PC-3 (cell line): ENCODE results near the gene EVC. TPM values are rescaled to one million over a fixed set of nuclear protein-coding genes. Genes with fewer than 3 reads are reported as not detected.

Source experiments
- ATAC-seq: fragments of 200-7000 bp; cut with Tn5 transposase; 2 replicates; pipeline ENCODE4 v1.9.1; 2020; ENCODE audit warnings: mild to moderate bottlenecking, moderate library complexity
- BruUV-seq: library from RNA; stranded (reverse); fragments of 400-500 nt; replicated peaks from 2 replicates; lab custom pipeline; 2021; lab: Mats Ljungman, UMichigan
- CTCF ChIA-PET: fragments of 300-600 bp; sonication (Branson Sonifier 250); formaldehyde crosslinking; loops from one replicate; lab custom pipeline; 2022; ENCODE audit warnings: antibody characterized with exemption; lab: Charles Lee
- POLR2A ChIA-PET: fragments of 300-600 bp; sonication (Branson Sonifier 250); formaldehyde crosslinking; loops from one replicate; lab custom pipeline; 2022; ENCODE audit warnings: antibody characterized with exemption; ENCODE audit not compliant: unreplicated experiment; lab: Charles Lee
- DNase-seq: peaks from one replicate; pipeline ENCODE4 v3.0.0-alpha.2; 2015
- H2AFZ ChIP-seq: fragments of 300-600 bp; sonication (generic); 2 replicates; pipeline ENCODE4 v1.6.0; 2016; ENCODE audit warnings: antibody characterized with exemption, low read length
- H3F3A ChIP-seq: fragments of 300-600 bp; sonication (generic); one replicate; pipeline ENCODE4 v1.6.0; 2017; ENCODE audit warnings: antibody characterized with exemption, low read length, control low read depth, mild to moderate bottlenecking; ENCODE audit not compliant: unreplicated experiment
- H3K27ac ChIP-seq: fragments of 300-600 bp; sonication (generic); 2 replicates; pipeline ENCODE4 v1.5.1; 2016; ENCODE audit warnings: mild to moderate bottlenecking, low read length
- H3K27me3 ChIP-seq: fragments of 300-600 bp; sonication (generic); 2 replicates; pipeline ENCODE4 v1.6.1; 2016; ENCODE audit warnings: low read length, mixed read lengths
- H3K36me3 ChIP-seq: fragments of 300-600 bp; sonication (generic); 2 replicates; pipeline ENCODE4 v1.6.1; 2016; ENCODE audit warnings: low read depth, mixed run types, low read length, mixed read lengths
- H3K4me1 ChIP-seq: fragments of 300-600 bp; sonication (generic); 2 replicates; pipeline ENCODE4 v1.5.1; 2016; ENCODE audit warnings: low read length; ENCODE audit not compliant: insufficient read depth
- H3K4me2 ChIP-seq: fragments of 300-600 bp; sonication (generic); 2 replicates; pipeline ENCODE4 v1.6.0; 2016; ENCODE audit warnings: low read length
- H3K4me3 ChIP-seq: fragments of 300-600 bp; sonication (generic); 2 replicates; pipeline ENCODE4 v1.5.1; 2016; ENCODE audit warnings: mild to moderate bottlenecking, low read length, mixed read lengths
- H3K79me2 ChIP-seq: fragments of 300-600 bp; sonication (generic); 2 replicates; pipeline ENCODE4 v1.6.1; 2017; ENCODE audit warnings: low read length, mixed read lengths
- H3K9ac ChIP-seq: fragments of 300-600 bp; sonication (generic); 2 replicates; pipeline ENCODE4 v1.6.0; 2016; ENCODE audit warnings: mild to moderate bottlenecking, low read length
- H3K9me2 ChIP-seq: fragments of 300-600 bp; sonication (generic); replicated peaks from 2 replicates; pipeline ENCODE4 v1.6.1; 2016; ENCODE audit warnings: mixed run types, low read length, mixed read lengths
- H3K9me3 ChIP-seq: fragments of 300-600 bp; sonication (generic); 2 replicates; pipeline ENCODE4 v1.6.1; 2016; ENCODE audit warnings: low read length, mixed read lengths
- H4K20me1 ChIP-seq: fragments of 300-600 bp; sonication (generic); 2 replicates; pipeline ENCODE4 v1.6.1; 2016; ENCODE audit warnings: low read length, mixed read lengths
- CTCF ChIP-seq: fragments of 300-600 bp; sonication (generic); conservative IDR thresholded peaks from 2 replicates; pipeline ENCODE4 v1.5.1; 2017; ENCODE audit warnings: antibody characterized with exemption, low read depth, mild to moderate bottlenecking, low read length
- EZH2 ChIP-seq: fragments of 300-600 bp; sonication (generic); IDR thresholded peaks from one replicate; pipeline ENCODE4 v1.6.1; 2017; ENCODE audit warnings: antibody characterized with exemption, mild to moderate bottlenecking, low read length; ENCODE audit not compliant: unreplicated experiment
- EZH2phosphoT487 ChIP-seq: fragments of 300-600 bp; sonication (generic); IDR thresholded peaks from 2 replicates; pipeline ENCODE4 v1.6.1; 2018; ENCODE audit warnings: mild to moderate bottlenecking, antibody characterized with exemption, low read length, borderline replicate concordance
- intact Hi-C: fragments of 100-400 bp; cut with micrococcal nuclease; formaldehyde crosslinking; loops from 2 replicates; pipeline ENCODE4 v1.9.0; 2023
- total RNA-seq: library from RNA; depleted of rRNA; stranded (reverse); fragments of >200 nt; gene quantifications from 2 replicates; pipeline ENCODE4 v1.2.3, GENCODE V29; 2014

Gene EVC
- total RNA-seq, 1 experiment from 2014 or later = 22.7 TPM

DNA sequence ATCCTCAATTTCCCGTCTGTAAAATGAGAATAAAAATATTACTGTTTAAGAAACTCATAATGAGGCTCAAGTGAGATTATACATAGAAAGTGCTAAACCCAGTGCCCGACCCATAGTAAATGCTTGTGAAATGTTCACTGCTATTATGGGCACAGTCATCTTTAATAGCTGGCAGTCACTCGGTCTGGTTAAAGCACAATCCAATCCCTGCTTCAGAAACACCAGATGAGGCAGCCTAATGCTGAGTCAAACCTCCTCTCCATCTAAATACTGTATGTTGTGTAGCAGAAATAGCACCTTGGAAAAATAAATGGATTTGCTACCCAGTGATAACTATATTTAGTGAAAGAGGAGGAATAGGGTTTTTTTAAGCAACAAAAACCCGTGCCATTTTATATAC lies 17.1 kb upstream of the EVC start:
- no TSS peak for BruUV-seq
- H3K36me3 ChIP-seq = no peaks in the 10 kb centered on the region

GRCh38 chr4:5696341-5696740 lies 14.7 kb upstream of the EVC start:
- Histone ChIP-seq H3K4me2 (no peak overlapping the region), H2AFZ (no peak overlapping the region), H3K4me3 (no peak overlapping the region), H4K20me1 (no peaks in the 10 kb centered on the region), H3K9me3 (no peaks in the 10 kb centered on the region), H3K27me3 (no peaks in the 10 kb centered on the region), H3K9me2 (no peaks in the 10 kb centered on the region), H3K27ac (no peak overlapping the region), H3K9ac (no peak overlapping the region), H3K36me3 (no peaks in the 10 kb centered on the region), H3F3A (no peaks in the 10 kb centered on the region), H3K79me2 (no peaks in the 10 kb centered on the region), H3K4me1 (no peaks in the 10 kb centered on the region)
- no TSS peak for BruUV-seq
- ChIA-PET POLR2A (no interaction called here), CTCF (no interaction called here)
- intact Hi-C loops = no loop called here
- ATAC-seq = no peak
- DNase-seq = no peak
- no peak for TF ChIP-seq EZH2phosphoT487
- TF ChIP-seq EZH2 = no peak
- no peak for TF ChIP-seq CTCF

More for the DNA sequence above, 17.1 kb upstream of the EVC start:
- ATAC-seq = no peak
- CTCF ChIA-PET = no interaction called here
- no peaks in the 10 kb centered on the region for H3K9me3 ChIP-seq
- intact Hi-C loops = no loop called here
- H3F3A ChIP-seq = no peaks in the 10 kb centered on the region
- no peaks in the 10 kb centered on the region for H3K4me1 ChIP-seq
- H3K27me3 ChIP-seq = no peaks in the 10 kb centered on the region
- H3K9me2 ChIP-seq = no peaks in the 10 kb centered on the region
- POLR2A ChIA-PET = no interaction called here
- no peak overlapping the region for H3K27ac ChIP-seq
- H3K79me2 ChIP-seq = no peaks in the 10 kb centered on the region
- no peak for TF ChIP-seq EZH2phosphoT487
- TF ChIP-seq CTCF = no peak
- TF ChIP-seq EZH2 = no peak
- no peak overlapping the region for H3K4me2 ChIP-seq
- H4K20me1 ChIP-seq = no peaks in the 10 kb centered on the region
- H3K4me3 ChIP-seq = no peak overlapping the region
- no peak overlapping the region for H3K9ac ChIP-seq
- H2AFZ ChIP-seq = no peak overlapping the region
- no peak for DNase-seq

- Histone ChIP-seq H4K20me1 (no peaks in the 10 kb centered on the region), H3K4me1 (no peaks in the 10 kb centered on the region), H3K9ac (no peak overlapping the region), H3K27ac (no peak overlapping the region), H2AFZ (no peak overlapping the region), H3F3A (no peaks in the 10 kb centered on the region), H3K9me2 (no peaks in the 10 kb centered on the region), H3K4me2 (no peak overlapping the region), H3K4me3 (no peak overlapping the region), H3K36me3 (no peaks in the 10 kb centered on the region), H3K27me3 (no peaks in the 10 kb centered on the region), H3K9me3 (no peaks in the 10 kb centered on the region), H3K79me2 (no peaks in the 10 kb centered on the region)
- intact Hi-C loops = no loop called here
- ATAC-seq (no peak), DNase-seq (no peak)
- ChIA-PET CTCF (no interaction called here), POLR2A (no interaction called here)
- BruUV-seq = no TSS peak
- TF ChIP-seq EZH2phosphoT487 (no peak), CTCF (no peak), EZH2 (no peak)
Measured at GRCh38 chr4:5700459-5700858, 10.5 kb upstream of the EVC start.
